ENCODE data around the gene SEMA6B. TPM values are rescaled to one million over a fixed set of nuclear protein-coding genes. Genes with fewer than 3 reads are reported as not detected.

Gene SEMA6B
- total and polyA plus RNA-seq, 10 of the 15 experiments (the other 5 are each of a cell fraction or from before 2014, with no cell fraction given) = 0.13 TPM; not detected in 9

- no peak for TF ChIP-seq REST (IDR thresholded peaks at IDR 0.05; ENCODE audit: low read depth, low read length)
- TF ChIP-seq NR2C2 (IDR thresholded peaks at IDR 0.05; ENCODE audit: borderline replicate concordance, control insufficient read depth, insufficient read length, low read depth) = no peak
- no peak for TF ChIP-seq RBBP5 (conservative IDR thresholded peaks at IDR 0.05)
- no peak for TF ChIP-seq STAT1 (conservative IDR thresholded peaks at IDR 0.05)
- TF ChIP-seq NFXL1 (IDR thresholded peaks at IDR 0.05; ENCODE audit: borderline replicate concordance) = no peak
- TF ChIP-seq ZNF622 (IDR thresholded peaks at IDR 0.05) = no peak
- TF ChIP-seq RELA (IDR thresholded peaks at IDR 0.05; ENCODE audit: borderline replicate concordance, partially characterized antibody) = no peak
- no peak for TF ChIP-seq CHD1 (IDR thresholded peaks at IDR 0.05; ENCODE audit: low read depth, low read length)
Observed at GRCh38 chr19:4504891-4505569, 54.5 kb downstream of the SEMA6B start (continued).

- Histone ChIP-seq H3K79me2 (ENCODE audit: control insufficient read depth, insufficient read depth, low read length) (no peaks in the 10 kb centered on the region), H3K27me3 (replicated peaks in 1 of 2; ENCODE audit: control insufficient read depth in 2 of 2, insufficient read depth in 2 of 2, low read length in 1 of 2) (no peaks in the 10 kb centered on the region), H3K27ac (ENCODE audit: control insufficient read depth, insufficient read depth) (no peak overlapping the region), H3K9ac (ENCODE audit: control insufficient read depth, insufficient read depth, low read length) (no peak overlapping the region), H3K9me3 (replicated peaks; ENCODE audit: control insufficient read depth, insufficient read depth, low read length) (no peaks in the 10 kb centered on the region), H4K20me1 (ENCODE audit: control insufficient read depth, insufficient read depth) (no peaks in the 10 kb centered on the region), H3K36me3 (ENCODE audit: control insufficient read depth in 2 of 2, insufficient read depth in 2 of 2, low read length in 1 of 2) (no peaks in the 10 kb centered on the region; a peak in 1 of 4 replicates), H3K4me1 (ENCODE audit: control insufficient read depth, insufficient read depth, low read length) (no peaks in the 10 kb centered on the region), H2AFZ (ENCODE audit: control insufficient read depth, low read depth, low read length) (no peak overlapping the region), H3K4me2 (ENCODE audit: control insufficient read depth, insufficient read depth) (no peak overlapping the region), H3K4me3 (no peak overlapping the region)
- CTCF ChIA-PET = no interaction called here
- no peak for TF ChIP-seq MYB (IDR thresholded peaks at IDR 0.05; ENCODE audit: borderline replicate concordance, low read depth, low read length)
- no peak for TF ChIP-seq TCF12 (IDR thresholded peaks at IDR 0.05; ENCODE audit: low read depth, low read length)
- TF ChIP-seq TARDBP (IDR thresholded peaks at IDR 0.05; ENCODE audit: borderline replicate concordance) = no peak
- no peak for TF ChIP-seq HSF1 (IDR thresholded peaks at IDR 0.05; ENCODE audit: low read depth, low read length)
- no peak for TF ChIP-seq ZNF24 (IDR thresholded peaks at IDR 0.05)
- no peak for TF ChIP-seq BMI1 (IDR thresholded peaks at IDR 0.05; ENCODE audit: borderline replicate concordance)
- TF ChIP-seq JUNB (IDR thresholded peaks at IDR 0.05) = no peak
- BruUV-seq (replicated peaks) = no TSS peak
- DNase-seq (ENCODE audit: low read depth, low spot score) = no peak
- FAIRE-seq = no peak
- in situ Hi-C loops (cut with MboI) = no loop called here
- intact Hi-C loops (cut with micrococcal nuclease; ENCODE audit: unreplicated experiment) = no loop called here
- SMC1A ChIA-PET (ENCODE audit: uncharacterized antibody, unreplicated experiment) = no interaction called here
- POLR2A ChIA-PET = no interaction called here
- ATAC-seq = no peak
- RAD21 ChIA-PET (ENCODE audit: unreplicated experiment) = no interaction called here
- WGBS (ENCODE audit: insufficient coverage, insufficient replicate concordance, low lambda C conversion rate, missing lambda C conversion rate) = 89% methylated on average over 23 of the region's 23 CpGs
Observed at GRCh38 chr19:4504297-4504701, 55.2 kb downstream of the SEMA6B start.

Measured in GM12878 (cell line).